Measurements from ENCODE around the gene FOXJ3.

Gene FOXJ3

DNA sequence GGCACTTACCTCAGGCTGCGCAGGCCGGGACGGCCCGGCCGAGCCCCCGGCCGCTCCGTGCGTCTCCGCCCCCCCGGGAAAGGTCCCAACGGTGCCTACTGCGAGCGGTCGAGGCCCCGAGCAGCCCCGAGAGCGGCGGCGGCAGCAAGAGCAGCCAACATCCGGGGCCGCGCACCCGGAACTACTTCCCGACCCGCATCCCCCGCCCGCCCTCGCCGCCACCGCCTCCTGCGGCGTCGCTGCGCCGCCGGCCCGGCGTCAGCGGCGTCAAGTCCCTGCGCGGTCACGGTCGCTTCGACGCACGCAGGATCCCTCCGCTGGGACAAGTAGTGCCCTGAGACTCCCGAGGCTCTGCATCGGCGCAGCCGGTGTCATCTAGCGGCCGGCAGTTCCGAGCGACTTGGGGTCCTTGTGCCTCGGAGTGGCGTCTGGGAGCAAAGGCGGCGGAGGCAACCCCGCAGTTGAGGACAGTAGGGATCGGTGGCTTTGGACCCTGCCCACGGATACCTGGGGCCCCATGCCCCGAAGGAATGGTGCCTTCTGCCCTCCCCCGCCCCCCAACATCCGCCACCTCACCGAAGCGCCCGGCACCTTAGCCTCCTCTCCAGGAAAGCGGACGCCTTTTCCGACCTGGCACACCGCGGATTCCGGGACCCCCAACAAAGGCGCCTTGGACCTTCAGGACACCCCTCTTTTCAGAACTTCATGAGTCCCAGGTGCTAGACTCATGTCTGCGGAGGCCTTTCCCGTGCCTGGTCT is at the start of gene FOXJ3:
Gene FOXJ3, minus strand, starts transcription at position 186 of the 759 bp plus-strand sequence. CDS start 24,142 bp downstream, outside the sequence.
- DNase-seq: peak in 1 of 2 experiments; percentile 51

GRCh38 chr1:42381280-42381673 is 46.2 kb upstream of the FOXJ3 start:
- DNase-seq: no peak

DNA sequence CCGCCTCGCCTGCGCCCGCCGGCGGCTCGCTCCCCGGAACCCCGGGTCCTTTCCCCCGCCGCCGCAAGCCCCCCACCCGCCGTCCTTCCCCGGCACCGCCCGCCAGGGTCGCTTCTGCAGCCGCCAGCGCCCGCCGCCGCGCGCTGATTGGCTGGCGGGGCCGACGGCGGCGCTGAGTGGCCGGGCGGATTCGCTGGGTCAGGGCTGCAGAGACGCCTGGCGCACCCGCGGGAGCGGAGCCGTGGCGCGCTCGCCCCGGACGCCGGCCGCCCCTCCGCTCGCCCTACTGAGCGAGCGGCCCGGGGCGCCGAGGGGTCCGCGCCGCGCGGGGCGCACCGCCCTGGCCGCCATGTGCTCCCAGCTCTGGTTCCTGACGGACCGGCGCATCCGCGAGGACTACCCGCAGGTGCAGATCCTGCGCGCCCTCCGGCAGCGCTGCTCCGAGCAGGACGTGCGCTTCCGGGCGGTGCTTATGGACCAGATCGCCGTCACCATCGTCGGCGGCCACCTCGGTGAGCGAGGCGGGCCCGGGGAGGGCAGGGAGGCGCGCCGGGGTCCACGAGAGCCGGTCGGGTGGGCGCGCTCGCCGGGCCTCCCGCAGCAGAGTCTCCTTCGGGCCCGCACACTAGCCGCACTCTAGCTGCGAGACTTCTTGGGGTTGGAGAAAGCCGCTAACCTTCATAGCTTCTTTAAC is 45.7 kb upstream of the FOXJ3 start, which contains the start of gene RIMKLA:
Gene RIMKLA, plus strand, starts transcription at position 207 of the 694 bp plus-strand sequence. Its CDS starts 143 bp downstream, at position 350.
- peak in 1 of 2 experiments; percentile 4 for DNase-seq

DNA sequence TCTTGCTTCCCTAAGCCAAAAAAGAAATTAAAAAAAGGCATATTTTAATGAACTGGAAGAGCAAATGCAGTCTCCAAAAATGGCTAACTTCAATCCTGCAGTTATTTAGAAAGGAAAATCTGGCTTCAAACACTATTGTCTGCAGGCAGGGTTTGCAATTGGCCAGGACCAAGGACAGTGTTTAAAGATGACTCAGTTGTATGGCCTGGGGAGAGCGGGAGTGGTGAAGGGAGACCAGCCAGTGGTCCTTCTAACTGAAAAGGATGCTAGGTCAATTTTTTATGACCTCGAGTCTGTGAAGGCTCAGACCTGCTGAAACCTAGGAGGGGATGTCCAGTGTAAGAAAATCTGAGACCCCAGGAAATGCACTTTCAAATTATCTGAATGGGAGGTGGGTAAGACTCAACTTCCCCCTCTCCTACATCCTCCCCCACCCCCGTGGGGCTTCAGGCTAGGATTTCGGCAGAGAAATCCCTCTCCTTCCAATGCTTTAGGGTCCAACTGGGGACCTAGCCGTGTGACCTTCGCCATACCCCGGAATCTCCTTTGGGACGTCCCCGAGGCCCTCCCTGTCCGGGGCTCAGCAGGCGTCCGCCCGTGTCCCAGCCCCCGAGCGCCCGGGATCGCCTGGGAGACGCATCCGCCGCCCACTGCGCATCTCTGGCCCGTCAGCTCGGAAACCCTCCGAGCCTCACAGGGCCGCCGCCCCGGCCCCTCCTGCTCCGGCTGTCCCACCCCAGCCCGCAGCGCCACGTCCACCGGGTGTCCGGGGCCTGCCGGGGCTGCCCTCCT is 45.0 kb upstream of the FOXJ3 start:
- no peak for DNase-seq

GRCh38 chr1:42372796-42373195 is 37.8 kb upstream of the FOXJ3 start:
- no peak for DNase-seq

GRCh38 chr1:42370876-42371549 is 36.0 kb upstream of the FOXJ3 start:
- DNase-seq: no peak

DNA sequence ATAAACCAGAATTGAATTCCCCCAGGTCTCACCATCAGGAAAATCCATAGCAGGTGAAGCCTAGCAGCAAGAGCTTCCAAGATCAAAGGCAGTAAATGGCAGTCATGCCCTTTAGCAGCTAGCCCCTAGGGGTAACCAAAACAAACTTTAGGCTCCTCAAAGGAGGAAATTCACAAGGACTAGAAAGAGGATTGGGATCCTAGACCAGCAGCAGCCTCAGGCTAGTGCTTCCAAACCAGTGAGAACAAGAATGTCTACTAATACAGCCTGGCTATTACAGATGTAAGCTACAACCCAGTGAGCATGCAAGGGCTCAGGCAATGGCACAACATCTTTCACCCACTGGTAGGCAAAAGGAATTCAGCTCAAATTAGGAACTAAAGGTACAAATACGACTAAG is 34.4 kb upstream of the FOXJ3 start:
- no peak for DNase-seq

DNA sequence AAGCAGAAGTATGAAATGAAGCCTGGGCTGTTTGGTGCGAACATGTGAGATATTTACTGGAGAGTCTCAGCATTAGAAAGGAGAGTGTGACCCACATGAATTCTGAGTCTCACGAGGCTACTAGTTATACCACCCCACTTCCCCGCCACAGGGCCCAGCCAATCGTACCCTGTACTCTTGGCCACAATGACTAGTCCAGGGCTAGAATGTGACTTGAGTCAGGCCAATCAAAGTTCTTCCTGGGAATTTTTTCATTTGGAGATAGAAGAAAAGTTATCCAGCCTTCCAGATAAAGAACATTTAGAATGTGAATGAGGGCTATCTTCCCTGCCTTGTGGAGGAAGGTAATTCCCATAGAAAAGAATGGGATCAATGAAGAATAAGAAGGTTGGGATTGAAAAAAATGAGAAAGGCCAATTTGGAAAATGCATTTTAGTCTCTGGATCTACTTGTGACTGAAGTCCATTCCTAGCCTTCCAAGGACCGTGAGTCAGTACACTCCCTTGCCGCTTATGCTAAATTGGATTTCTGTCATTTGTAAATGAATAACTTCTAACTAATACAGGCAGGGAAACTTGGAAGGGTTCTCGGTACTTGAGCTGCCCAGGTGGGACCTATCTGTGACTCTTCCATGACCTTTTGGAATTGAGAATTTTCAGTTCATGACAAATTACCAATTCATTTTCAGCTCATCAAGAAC is 33.2 kb upstream of the FOXJ3 start:
- no peak for DNase-seq

DNA sequence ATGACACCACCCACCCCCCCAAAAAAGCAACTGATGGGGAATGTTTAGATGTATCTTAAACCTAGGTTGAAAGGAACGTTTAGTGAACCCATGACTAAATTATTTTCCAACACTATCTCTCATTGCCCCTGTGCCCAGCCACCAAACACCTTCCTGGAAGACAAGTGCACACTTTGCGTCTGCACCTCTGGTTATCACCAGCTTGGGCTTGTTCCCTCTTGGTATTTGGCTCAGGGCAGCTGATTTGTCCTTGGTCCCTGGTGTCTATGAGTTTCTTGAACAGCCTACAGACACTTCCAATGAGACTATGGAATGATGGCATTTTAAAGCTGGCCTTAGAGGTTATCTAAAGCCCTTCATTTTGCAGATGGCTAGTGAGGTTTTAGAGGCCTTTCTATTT is 30.1 kb upstream of the FOXJ3 start:
- no peak for DNase-seq

DNA sequence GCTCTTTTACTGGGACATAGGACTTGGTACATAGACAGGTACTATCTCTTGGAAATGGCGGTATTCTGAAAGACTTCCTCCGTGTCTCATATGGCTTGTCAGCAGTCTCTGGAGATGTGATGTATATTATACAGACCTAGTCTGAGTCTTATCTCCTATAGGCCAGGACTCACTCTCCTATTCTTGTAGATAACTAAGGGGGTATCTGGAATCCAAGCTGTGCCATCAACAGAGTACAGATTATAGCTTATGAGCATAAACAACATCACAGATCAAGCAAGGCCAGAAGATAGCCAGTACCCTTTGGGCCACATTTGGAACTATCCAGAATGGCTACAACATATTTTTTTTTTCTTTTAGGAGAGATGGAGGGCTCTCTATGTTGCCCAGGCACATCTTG is 29.5 kb upstream of the FOXJ3 start:
- DNase-seq: no peak

GRCh38 chr1:42364089-42364488 is 29.1 kb upstream of the FOXJ3 start:
- no peak for DNase-seq

- no peak for DNase-seq
Measured at GRCh38 chr1:42359466-42359865, 24.4 kb upstream of the FOXJ3 start.

DNA sequence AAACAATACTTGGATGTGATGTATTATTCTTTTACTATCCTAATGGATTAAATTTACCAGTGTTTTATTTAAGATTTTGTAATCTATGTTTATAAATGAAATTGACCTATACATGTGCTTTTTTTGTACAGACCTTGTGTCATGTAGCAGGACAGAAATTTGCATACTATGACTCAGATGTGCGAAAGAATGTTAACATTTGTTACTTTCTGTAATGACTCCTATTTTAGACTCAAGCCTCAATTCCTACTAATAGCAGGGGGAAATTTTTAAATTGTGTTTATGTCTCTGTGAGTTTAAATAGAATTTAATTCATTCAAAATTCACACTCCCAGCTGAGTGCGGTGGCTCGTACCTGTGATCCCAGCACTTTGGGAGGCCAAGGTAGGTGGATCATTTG is 23.8 kb upstream of the FOXJ3 start:
- no peak for DNase-seq

DNA sequence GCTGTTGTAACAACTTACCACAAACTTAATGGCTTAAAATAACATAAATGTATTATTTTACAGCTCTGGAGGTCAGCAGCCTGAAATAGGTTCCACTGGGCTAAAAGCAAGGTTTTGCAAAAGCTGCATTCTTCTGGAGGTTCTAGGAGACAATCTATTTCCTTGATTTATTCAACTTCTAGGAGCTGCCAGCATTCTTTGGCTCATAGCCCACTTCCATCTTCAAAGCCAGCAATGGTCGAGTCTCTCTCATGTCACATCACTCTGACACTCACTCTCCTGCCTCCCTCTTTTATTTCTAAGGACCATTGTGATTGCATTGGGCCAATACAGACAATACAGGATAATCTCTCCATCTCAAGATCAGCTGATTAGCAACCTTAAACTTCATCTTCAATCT is 15.1 kb upstream of the FOXJ3 start:
- DNase-seq: no peak

DNA sequence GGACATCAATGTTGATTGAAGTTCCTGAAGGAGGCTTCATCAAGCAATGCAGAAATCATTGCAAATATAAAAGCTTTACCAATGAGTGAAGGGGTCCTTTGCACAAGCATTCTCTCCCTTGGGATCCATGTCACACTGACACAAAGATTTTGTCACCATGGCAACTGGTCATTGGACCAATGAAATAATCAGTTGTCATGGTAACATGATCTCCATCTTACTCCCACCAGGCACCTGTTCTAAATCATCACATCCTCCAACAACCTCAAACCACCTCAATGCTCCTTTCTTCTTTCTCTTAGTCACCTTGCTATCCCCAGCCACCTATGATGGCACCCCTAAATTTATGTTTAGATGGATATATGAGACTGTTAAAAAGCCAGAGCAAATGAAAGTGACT is 13.5 kb upstream of the FOXJ3 start:
- no peak for DNase-seq

DNA sequence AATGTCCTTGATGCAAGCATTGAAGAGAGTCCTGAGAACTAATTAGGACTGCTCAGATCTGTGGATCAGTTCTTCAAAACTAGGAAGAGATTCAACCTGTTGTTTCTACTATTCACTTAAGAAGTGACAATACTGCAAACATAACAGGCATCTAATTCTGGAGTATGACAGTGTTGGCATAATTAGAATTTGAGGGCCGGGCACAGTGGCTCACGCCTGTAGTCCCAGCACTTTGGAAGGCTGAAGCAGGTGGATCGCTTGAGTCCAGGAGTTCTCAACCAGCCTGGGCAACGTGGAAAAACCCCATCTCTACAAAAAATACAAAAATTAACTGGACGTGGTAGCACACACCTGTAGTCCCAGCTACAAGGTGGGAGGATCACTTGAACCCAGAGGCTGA is 8.0 kb upstream of the FOXJ3 start:
- DNase-seq: no peak

- DNase-seq: no peak
Measured at GRCh38 chr1:42340901-42341300, 5.9 kb upstream of the FOXJ3 start.

GRCh38 chr1:42340093-42340492 is 5.1 kb upstream of the FOXJ3 start:
- no peak for DNase-seq

DNA sequence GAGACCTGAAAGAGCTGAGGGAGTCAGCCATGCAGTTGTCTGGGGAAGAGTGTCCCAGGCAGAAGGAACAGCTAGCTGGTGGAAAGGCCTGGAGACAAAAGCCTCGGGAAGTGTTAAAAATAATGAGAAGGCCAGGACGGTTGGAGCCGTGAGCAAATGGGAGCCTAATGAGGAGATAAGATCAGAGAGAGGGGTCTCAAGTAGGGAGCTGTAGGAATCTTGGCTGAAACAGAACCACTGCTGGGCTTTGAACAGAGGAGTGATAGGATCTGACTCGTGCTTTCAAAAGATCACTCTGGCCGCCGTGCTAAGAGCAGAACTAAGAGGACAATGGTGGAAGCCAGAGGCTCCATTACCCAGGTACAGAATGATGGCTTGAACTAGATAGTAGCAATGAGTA is 1.9 kb upstream of the FOXJ3 start:
- no peak for DNase-seq

DNA sequence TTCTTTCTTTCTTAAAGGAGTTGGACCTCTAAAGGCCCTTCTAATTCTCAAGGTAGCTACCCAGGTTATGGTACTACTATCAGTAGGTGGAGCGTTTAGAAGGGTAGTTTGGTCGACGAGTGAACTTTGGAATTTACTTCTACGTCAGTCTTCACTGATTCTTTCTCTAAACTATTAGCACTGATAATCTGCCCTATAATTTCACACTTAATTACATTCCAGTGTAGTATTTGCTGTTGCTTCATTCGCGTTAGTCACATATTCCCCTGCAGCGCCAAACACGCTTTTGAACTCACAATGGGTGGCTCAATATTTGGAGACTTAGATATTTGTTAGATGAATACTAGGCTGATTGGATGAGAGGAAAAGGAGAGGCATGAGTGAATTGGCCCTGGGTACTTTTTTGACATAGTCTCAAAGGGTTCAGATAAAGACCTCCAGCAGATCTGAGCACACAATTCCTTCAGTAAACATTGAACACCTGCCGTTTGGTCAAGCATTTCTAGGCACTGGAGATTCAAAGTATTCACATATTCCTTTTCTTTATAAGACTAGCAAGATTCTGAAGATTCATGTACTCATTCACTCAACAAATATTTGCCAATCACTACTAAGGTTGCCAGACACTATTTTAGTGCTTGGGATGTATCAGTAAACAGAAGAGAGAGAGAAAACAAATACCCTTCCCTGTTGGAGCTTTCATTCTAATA is 929 bp upstream of the FOXJ3 start:
- no peak for DNase-seq

- peak in 1 of 2 experiments; percentile 24 for DNase-seq
Measured at GRCh38 chr1:42334240-42335049, 590 bp downstream of the FOXJ3 start.

All from cerebellar nuclear complex (tissue), 1 donor.